GM21515 (cell line): ENCODE measurements around the gene METTL18.
"Not testable (repeated sequence)": the region's sequence is repeated elsewhere in the genome, so short reads cannot be mapped to it uniquely, and the experiment has no call there.

Source experiments
- ATAC-seq: cut with Tn5 transposase; IDR thresholded peaks from one replicate; pipeline ENCODE4 v1.9.1; 2021; ENCODE audit not compliant: unreplicated experiment

Gene METTL18

DNA sequence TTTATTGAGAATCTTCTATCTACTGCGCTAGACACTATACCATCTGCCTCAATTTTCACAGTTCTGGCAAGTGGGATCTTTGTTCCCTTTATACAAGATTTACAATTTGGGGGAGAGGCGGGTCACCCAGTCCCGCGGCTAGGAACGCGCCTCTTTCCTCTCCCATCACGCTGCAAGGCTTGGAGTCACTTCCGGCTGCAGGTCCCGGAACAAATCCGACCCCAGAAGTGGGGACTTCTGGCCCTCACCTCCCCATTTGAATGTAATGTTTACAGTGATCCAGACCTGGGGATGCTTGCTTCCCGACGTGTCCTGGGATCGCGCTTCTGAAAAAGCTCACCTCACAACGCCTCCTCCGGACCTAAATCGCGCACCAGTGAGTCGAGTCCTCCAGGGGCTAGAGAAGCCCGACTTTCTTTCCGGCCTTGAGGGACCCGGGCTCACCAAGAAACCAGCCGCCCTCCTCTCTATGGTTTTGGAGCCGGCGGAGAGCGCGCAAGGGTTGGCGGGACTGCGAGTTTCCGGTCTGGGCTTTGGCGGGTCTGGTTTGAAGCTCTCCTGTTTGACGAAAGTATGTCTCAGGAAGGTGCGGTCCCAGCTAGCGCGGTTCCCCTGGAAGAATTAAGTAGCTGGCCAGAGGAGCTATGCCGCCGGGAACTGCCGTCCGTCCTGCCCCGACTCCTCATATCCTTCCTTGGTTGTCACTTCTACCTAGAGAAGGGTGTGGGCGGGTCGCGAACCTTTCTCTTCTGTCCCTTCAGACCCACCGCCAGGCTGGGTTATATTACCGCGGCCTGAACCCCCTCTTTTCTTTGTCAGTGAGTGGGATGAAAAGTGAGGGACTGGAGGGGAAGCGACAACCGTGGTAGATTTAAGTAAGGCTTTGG, at the start of gene METTL18:
Gene METTL18, minus strand, starts transcription at position 378 of the 887 bp plus-strand sequence. CDS start 1,212 bp downstream, outside the sequence.
- peak; percentile 96 for ATAC-seq

DNA sequence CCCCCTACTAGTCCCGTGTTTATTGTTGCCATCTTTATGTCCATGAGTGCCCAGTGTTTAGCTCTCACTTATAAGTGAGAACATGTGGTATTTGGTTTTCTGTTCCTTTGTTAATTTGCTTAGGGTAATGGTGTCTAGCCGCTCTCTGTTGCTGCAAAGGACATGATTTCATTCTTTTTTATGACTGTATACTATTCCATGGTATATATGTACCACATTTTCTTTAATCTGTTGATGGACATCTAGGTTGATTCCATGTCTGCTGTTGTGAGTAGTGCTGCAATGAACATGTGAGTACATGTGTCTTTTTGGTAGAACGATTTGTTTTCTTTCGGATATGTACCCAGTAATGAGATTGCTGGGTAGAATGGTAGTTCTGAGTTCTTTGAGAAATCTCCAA, 44.2 kb upstream of the METTL18 start:
- ATAC-seq: no peak

DNA sequence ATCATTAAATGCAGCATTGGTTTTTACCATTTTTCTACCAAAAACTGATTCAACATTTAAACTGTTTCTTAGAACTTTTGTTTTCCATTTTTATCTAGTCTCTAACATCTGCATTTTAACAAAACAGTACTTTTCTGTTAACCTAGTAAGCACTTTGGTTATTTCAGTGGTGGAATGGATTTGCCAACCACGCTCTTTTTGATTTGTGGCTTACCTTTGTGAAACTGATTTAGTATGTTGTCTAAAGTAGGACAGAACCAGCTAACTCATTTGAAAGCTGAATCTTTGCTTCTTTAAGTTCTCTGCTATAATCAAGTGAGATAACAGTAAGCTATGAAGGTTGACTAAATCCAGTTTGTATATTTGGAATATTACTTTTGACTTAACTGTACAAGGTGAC, 41.5 kb upstream of the METTL18 start:
- ATAC-seq: no peak

DNA sequence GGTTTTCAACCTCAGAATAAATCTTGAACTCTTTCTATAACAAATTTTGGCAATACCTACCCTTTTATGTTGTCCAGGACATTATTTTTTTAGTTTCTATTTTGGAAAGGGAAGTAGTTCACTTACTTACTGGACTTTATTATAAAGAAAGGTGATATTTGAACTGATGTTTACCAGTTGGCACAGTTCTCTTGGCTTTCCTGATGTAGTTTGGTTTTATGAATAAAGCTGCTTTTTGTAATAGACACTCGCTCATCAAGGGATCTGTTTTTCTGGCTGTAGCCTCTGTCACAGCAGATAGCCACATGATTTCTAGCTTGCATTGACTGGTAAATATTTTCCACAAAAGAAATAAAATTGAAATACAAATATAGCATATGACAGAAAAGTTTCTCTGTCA, 40.9 kb upstream of the METTL18 start:
- ATAC-seq: no peak

DNA sequence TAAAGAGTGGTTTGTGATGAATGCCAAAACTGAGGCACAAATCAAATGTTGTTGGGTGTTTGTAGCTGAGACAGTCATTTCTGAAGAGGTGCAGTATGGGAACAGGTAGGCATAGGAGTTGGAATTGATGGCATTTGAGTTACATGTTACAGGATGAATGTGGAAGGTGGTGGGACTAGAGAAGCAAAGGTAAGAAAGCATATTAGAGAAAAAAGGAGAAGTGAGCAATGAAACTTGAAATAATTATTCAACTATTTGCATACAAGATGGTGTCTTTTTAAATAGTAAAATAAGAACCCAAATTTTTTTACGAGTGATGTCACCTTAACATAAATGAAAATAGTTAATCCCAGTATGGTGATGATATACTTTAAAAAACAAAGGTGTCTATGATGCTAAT, 40.2 kb upstream of the METTL18 start:
- no peak for ATAC-seq

DNA sequence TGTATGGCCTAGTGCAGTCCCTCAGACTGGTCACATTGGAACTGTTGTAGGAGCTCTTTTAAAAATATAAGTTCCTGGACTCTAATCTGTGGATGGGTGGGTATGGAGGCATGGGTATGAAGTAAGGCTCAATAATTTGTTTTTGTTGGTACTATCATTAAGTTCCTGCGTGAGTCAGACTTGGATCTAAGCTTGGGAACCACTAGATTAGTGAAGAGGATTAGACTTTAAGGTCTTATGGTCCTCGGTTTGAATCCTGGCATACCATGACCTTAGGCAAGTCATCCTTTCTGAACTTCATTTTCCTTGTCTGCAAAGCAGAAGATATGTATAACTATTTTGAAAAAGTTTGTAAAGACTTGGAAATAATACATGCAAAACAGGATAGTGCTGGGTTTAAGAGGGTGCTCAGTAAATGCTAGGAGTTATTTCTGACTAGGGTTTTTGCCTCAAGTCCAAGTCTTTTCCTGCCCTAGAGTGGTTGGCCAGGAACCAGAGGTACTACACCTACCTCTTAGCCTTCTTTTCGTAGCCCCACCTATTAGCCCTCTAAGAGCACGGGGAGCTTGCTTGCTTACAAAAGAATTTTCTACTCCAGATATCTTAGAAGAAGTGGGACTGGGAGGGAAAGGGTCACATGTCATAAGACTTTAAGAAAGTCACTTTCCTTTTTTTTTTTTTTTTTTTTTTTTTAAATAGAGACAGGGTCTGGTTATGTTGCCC, 38.6 kb upstream of the METTL18 start:
- ATAC-seq: no peak

DNA sequence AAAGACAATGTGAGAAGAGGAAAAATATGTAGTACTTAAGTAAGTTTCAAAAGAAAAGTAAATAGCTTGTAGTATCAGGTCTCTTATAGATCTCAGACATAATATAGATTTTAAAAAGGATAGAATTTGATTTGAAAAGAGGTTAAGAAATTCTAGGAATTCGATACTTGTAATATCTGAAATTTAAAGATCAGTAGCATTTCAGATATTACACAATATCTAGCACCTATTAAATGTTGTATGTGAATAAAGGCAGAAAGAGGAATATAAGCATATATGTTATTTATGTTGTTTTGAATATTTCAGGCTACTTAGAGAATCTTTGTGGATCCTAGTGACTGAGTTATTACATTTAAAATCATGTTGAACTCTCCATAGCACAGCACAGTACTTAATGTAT, 35.0 kb upstream of the METTL18 start:
- no peak for ATAC-seq

DNA sequence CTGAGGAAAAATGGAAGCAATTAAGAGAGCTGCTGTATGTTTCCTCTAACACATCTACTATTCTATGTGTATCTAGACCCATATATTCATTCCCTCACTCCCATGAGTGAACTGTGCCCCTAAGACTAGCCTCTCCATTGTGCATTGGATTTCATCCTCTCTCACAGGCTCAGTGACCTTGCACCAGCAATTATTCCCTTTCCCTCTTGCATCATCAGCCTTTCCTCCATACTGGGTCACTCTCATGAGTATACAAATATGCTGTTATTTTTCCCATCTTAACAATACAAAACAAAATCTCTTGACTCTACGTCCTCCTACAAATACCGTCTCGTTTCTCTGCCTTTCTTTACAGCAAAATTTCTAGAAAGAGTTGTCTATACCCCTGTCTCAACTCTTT, 29.4 kb upstream of the METTL18 start:
- ATAC-seq: no peak

DNA sequence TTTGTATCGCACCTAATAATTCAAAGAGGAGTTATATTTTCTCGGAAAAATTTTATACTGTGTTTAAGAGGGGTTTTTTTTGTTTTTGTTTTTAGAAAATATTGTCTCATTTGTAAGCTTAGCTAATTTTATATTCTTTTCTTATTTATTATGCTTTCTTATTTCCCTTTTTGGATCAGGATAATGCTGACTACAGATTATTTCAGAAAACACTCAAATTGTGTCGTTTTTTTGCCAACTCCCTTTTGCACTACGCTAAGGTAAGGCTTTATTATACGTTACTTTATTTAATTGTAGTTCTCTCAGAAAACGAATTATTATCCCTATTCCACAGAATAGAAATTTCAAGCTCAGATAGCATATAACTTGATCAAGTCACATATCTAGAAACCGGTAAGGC, 26.8 kb upstream of the METTL18 start:
- no peak for ATAC-seq

DNA sequence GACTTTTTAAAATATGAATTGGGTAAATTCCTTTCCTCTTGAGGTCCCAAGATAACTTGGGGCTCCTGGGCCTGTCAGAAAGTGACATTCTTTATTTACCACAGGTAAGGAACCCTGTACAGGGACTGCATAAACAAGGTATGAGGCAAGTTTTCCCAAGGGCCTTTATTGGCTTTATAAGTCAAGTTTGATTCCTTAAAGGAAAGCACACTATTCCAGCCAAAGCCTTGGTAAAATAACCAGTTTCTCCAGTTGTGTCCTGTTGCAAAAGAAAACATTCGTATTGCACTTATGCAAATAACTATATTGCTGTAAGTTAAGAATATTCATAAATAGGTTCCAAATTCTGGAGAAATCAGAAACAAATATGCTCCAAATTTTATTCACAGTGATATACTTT, 21.9 kb upstream of the METTL18 start:
- no peak for ATAC-seq

DNA sequence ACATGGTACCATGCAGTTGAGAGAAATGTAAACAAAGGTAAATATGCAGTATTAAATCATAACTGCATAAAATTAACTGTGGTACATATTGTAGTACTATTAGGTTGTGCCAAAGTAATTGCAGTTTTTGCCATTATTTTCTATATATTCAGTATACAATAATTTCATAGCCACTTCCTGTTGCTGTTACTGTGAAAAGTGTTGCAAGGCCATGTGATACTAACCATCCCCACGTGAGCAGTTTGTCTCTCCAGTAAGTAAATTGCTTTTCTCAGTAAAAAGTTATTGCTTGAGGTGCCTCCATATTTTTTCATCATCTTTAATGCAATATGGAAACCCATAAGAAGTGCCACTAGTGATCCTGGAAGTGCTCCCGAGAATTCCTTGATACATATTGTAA, 19.6 kb upstream of the METTL18 start:
- no peak for ATAC-seq

DNA sequence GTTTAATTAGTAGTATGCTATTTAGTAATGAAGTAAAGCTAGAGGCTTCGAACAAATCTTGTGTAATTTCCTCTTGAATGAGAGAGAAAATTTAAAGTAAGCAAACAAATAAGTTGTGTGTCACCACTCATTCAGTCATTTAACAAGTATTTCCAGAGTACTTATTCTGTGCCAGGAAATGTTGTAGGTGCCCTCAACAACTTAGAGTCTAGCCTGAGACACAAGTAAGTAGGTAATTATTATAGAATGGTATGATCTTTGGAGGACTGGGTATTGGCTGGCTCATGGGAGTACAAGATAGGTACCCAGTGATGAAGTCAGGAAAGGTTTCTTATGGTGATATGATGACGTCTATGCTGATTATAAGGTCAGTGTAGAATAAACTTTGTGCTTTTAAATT, 17.4 kb upstream of the METTL18 start:
- ATAC-seq: no peak

DNA sequence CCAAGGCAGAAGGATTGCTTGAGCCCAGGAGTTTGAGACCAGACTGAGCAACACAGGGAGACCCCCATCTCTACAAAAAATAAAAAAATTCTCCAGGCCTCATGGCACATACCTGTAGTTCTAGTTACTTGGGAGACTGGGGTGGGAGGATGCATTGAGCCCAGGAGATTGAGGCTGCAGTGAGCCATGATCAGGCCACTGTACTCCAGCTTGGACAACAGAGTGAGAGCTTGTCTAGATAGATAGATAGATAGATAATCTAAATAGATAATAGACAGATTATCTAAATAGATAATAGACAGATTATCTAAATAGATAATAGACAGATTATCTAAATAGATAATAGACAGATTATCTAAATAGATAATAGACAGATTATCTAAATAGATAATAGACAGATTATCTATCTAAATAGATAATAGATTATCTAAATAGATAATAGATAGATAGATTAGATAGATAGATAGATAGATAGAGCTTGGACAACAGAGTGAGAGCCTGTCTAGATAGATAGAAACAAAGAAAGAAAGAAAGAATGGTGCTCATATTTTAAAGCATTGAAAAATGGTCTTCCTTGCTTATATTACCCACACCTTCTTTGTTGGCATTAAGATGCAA, 16.8 kb upstream of the METTL18 start:
- ATAC-seq: not testable (repeated sequence)

DNA sequence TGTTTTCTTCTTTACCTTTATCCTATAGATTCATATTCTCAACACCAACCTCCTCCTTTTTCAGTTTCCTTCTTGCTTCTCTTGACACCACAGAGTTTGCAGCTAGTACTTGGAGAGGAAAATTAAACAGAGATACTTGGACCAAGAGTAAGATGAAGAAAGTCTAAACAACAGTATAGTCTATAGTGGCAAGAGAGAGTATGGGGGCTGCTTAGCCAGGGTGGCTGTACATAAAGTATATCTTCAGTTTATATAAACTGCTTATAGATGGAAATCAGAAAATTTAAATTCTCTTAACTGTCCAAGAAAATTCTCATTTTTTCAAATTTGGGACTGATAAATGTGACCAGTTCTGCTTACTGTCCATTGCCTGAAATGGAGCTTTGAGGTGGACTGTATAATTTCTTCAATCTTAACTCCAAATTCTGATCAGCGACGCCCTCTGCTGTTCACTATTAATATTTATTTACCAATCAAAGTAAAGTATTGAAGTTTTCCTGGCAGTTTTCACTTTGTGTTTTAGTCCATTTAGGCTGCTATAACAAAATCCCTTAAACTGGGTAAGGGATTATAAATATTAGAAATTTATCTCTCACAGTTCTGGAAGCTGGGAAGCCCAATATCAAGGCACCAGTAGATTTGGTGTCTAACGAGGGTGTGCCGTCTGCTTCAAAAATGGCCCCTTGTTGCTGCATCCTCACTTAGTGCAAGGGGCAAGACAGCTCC, 14.8 kb upstream of the METTL18 start:
- no peak for ATAC-seq

DNA sequence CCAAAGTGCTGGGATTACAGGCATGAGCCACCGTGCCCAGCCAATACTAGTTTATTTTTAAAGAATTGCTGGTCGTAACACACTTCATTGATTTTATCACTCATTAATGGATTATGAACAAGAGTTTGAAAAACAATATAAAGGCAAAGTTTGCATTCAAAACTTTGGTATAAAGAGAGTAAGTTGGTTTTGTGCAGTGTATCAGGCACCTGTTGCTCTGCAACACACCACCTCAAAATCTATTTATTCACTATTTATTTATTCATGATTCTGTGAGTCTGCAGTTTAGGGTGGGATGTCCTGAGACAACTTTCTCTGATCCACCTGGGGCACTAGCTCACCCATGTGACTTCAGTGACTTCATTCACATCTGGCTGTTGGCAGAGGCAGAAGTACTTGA, 10.2 kb upstream of the METTL18 start:
- no peak for ATAC-seq

DNA sequence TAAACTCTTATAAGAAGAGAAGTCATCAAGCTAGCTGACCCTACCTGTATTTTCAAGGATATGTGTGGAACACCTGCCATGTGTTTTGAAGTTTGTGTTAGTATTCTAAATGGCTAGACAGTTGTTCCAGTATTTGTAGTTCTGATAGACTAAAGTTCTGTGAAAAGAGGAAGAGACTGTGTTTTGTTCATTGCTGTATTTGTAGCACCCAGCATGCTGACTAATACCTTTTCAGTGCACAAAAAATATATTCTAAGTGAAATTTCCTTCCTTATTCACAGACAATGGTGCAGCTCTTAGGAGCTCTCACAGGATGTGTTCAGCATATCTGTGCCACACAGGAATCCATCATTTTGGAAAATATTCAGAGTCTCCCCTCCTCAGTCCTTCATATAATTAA, 8.2 kb upstream of the METTL18 start:
- no peak for ATAC-seq

DNA sequence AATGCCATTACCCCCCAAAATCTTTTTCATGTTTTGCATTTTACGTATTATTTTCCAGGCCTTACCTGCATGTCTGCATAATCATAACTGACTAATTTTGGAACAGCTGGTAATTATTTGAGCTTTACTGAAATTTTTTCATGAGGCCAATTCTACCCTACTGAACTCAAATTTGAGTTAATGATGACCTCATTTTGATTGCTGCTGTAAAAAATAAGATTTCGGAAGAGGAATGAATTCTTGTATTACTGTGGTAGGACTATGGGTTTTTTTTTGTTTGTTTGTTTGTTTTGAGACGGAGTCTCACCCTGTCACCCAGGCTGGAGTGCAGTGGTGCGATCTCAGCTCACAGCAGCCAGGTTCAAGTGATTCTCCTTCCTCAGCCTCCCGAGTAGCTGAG, 2.6 kb upstream of the METTL18 start:
- no peak for ATAC-seq

DNA sequence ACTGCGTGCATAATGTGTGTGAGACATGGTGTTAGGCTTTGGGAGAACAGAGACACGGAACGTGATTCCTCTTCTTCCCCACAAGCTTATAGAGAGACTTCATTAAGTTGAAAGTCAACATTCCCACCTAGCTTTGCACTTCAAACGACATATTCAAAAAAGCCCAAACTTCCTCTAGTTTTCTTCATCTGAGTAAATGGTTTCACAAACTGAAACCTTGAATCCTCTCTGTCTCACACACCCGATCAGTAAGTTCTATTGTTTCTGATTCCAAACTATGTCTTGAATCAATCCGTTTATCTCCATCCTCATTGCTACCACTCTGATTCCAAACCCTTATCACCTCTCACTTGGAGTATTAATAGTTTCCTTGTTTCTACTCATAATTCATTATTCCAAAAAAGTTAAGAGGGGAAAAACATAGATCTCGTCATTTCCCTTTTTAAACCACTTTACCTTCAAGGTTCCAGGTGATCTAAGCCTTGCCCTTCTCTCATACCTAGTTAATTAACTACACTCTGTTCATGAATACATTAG, 1.6 kb upstream of the METTL18 start:
- no peak for ATAC-seq

DNA sequence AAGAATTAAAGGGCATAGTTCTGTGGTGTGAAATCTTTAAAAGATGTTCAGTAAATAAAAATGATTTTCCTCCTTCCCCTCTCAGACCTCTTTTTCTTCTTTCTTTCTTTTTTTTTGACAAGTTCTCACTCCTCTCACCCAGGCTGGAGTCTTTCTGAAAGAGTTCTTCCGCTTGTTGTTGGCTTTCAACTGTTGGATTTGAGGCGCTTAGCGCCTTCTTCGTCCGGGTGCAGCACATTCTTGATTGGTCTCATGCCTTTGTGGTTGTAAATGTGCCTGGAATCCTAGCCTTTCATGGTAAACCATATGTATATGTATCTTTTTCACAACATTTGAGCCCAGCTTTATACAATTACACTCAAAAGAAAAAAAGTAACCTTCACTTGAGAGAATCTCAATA, 980 bp upstream of the METTL18 start:
- no peak for ATAC-seq

DNA sequence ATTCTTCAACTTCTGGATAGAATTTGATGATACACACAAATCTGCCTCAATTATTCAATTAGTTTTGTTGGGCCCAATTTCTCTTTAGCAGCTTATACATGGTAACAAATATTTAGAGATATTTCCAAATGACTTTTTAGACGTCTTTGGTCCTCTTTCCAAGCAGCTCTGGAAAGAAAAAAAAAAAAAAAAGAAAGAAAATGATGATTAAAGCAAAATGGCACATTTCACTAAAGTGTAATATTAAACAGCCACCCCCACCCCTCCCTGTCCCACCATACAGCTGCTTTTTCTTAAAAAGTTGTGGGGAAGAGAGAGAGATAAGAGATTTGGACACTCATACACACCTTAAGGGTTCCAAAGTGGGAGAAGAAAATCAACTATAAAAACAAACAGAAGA, 977 bp downstream of the METTL18 start:
- no peak for ATAC-seq

DNA sequence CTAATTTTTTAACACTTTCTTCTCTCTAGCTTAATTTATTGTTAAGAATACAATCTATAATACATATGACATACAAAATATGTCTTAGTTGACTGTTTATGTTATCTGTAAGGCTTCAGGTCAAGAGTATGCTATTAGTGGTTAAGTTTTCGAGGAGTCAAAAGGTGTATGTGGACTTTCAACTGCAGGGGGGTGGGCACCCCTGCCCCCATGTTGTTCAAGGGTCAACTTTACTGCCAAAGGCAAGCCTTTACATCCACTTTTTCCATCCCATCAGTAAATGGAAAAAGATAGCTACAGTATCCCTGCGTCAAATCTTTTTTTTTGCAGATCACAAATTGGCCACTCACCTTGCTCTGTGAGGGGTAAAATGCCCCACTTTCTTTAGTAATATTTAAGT, 6.3 kb downstream of the METTL18 start:
- ATAC-seq: no peak
